Neural progenitor cell (in vitro differentiated cells): ENCODE data around the gene GPATCH4. TPM values are rescaled to one million over a fixed set of nuclear protein-coding genes. Genes with fewer than 3 reads are reported as not detected.

Experiments
- DNase-seq: peaks from one replicate; pipeline ENCODE4 v3.0.0-alpha.2; 2016; ENCODE audit warnings: low spot score
- H2AFZ ChIP-seq: fragments of 200-600 bp; sonication (generic); replicated peaks from 2 replicates; pipeline ENCODE4 v1.6.1; 2016; ENCODE audit warnings: antibody characterized with exemption
- H3F3A ChIP-seq: fragments of 200-600 bp; sonication (generic); 2 replicates; pipeline ENCODE4 v1.6.1; 2016; ENCODE audit warnings: antibody characterized with exemption, low read depth
- H3K27ac ChIP-seq: fragments of 200-600 bp; sonication (generic); 2 replicates; pipeline ENCODE4 v1.5.1; 2016; ENCODE audit warnings: mild to moderate bottlenecking
- H3K27me3 ChIP-seq: fragments of 200-600 bp; sonication (generic); 2 replicates; pipeline ENCODE4 v1.6.1; 2016; ENCODE audit warnings: mild to moderate bottlenecking, moderate library complexity
- H3K36me3 ChIP-seq: fragments of 200-600 bp; sonication (generic); 2 replicates; pipeline ENCODE4 v1.5.1; 2016
- H3K4me1 ChIP-seq: fragments of 200-600 bp; sonication (generic); 2 replicates; pipeline ENCODE4 v1.6.1; 2016; ENCODE audit warnings: mixed run types
- H3K4me2 ChIP-seq: fragments of 200-600 bp; sonication (generic); 2 replicates; pipeline ENCODE4 v1.6.1; 2016
- H3K4me3 ChIP-seq: fragments of 200-600 bp; sonication (generic); 2 replicates; pipeline ENCODE4 v1.5.1; 2016
- H3K79me2 ChIP-seq: fragments of 200-600 bp; sonication (generic); 2 replicates; pipeline ENCODE4 v1.6.1; 2016; ENCODE audit warnings: low read depth
- H3K9ac ChIP-seq: fragments of 200-600 bp; sonication (generic); 2 replicates; pipeline ENCODE4 v1.6.1; 2016
- H3K9me3 ChIP-seq: fragments of 200-600 bp; sonication (generic); 2 replicates; pipeline ENCODE4 v1.5.1; 2016; ENCODE audit warnings: low read depth
- H4K20me1 ChIP-seq: fragments of 200-600 bp; sonication (generic); 2 replicates; pipeline ENCODE4 v1.6.1; 2016; ENCODE audit warnings: low read depth
- H3K27ac Mint-ChIP-seq: 3 replicates; pipeline ENCODE4 v1.8.0; 2021; ENCODE audit warnings: mixed read lengths
- H3K27me3 Mint-ChIP-seq: 2 replicates; pipeline ENCODE4 v1.8.0; 2022; ENCODE audit warnings: low read depth, mild to moderate bottlenecking, inconsistent platforms, moderate library complexity, mixed read lengths; ENCODE audit not compliant: insufficient read depth
- H3K36me3 Mint-ChIP-seq: 3 replicates; pipeline ENCODE4 v1.8.0; 2021; ENCODE audit warnings: mixed read lengths
- H3K4me1 Mint-ChIP-seq: 3 replicates; pipeline ENCODE4 v1.8.0; 2021; ENCODE audit warnings: mixed read lengths
- H3K4me3 Mint-ChIP-seq: 3 replicates; pipeline ENCODE4 v1.8.0; 2021; ENCODE audit warnings: mild to moderate bottlenecking, moderate library complexity, mixed read lengths
- H3K9me3 Mint-ChIP-seq: 3 replicates; pipeline ENCODE4 v1.8.0; 2020; ENCODE audit warnings: mixed read lengths
- EZH2 ChIP-seq: fragments of 200-600 bp; sonication (generic); IDR thresholded peaks from 2 replicates; pipeline ENCODE4 v1.6.1; 2017; ENCODE audit warnings: antibody characterized with exemption, mild to moderate bottlenecking, moderate library complexity
- EZH2phosphoT487 ChIP-seq: fragments of 200-600 bp; sonication (generic); IDR thresholded peaks from 2 replicates; pipeline ENCODE4 v1.6.1; 2017; ENCODE audit warnings: antibody characterized with exemption
- total RNA-seq: library from RNA; depleted of rRNA; stranded (reverse); fragments of >200 nt; gene quantifications from 2 replicates; pipeline ENCODE4 v1.2.3, GENCODE V29; 2015; ENCODE audit warnings: low replicate concordance
- TF ChIP-seq, protein P1 (sequence below): fragments of 200-600 bp; sonication (generic); IDR thresholded peaks from 2 replicates; pipeline ENCODE4 v1.5.1; 2017; ENCODE audit warnings: antibody characterized with exemption, mild to moderate bottlenecking

The GPATCH4 gene
- total RNA-seq, 1 donor from 2014 or later: 17.2 TPM

DNA sequence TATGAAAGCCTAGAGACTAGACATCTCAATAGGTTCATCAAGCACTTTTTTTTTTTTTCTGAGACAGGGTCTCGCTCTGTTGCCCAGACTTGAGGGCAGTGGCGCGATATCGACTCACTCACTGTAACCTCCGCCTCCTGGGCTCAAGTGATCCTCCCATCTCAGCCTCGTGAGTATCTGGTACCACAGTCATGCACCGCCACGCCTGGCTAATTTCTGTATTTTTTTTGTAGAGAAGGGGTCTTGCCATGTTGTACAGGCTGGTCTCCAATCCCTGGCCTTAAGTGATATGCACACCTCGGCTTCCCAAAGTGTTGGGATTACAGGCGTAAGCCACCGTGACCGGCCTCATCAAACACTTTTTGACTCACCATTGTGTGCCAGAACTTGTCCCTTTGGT lies 613 bp upstream of the GPATCH4 start:
- TF ChIP-seq, protein P1, sequence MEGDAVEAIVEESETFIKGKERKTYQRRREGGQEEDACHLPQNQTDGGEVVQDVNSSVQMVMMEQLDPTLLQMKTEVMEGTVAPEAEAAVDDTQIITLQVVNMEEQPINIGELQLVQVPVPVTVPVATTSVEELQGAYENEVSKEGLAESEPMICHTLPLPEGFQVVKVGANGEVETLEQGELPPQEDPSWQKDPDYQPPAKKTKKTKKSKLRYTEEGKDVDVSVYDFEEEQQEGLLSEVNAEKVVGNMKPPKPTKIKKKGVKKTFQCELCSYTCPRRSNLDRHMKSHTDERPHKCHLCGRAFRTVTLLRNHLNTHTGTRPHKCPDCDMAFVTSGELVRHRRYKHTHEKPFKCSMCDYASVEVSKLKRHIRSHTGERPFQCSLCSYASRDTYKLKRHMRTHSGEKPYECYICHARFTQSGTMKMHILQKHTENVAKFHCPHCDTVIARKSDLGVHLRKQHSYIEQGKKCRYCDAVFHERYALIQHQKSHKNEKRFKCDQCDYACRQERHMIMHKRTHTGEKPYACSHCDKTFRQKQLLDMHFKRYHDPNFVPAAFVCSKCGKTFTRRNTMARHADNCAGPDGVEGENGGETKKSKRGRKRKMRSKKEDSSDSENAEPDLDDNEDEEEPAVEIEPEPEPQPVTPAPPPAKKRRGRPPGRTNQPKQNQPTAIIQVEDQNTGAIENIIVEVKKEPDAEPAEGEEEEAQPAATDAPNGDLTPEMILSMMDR: no peak
- TF ChIP-seq EZH2 (no peak), EZH2phosphoT487 (peak; percentile 9)
- peak overlapping the region; percentile 74 for H3K27ac Mint-ChIP-seq
- Histone ChIP-seq H3K4me1 (peaks cover 6% of the 10 kb centered on the region), H3K27ac (no peak overlapping the region), H3K36me3 (no peaks in the 10 kb centered on the region), H3K27me3 (no peaks in the 10 kb centered on the region), H3K79me2 (peaks cover 26% of the 10 kb centered on the region), H3K9me3 (no peaks in the 10 kb centered on the region), H4K20me1 (no peaks in the 10 kb centered on the region), H3K4me2 (peak overlapping the region; percentile 83), H3K9ac (peak overlapping the region; percentile 59), H2AFZ (peak overlapping the region; percentile 95), H3K4me3 (peak overlapping the region; percentile 76), H3F3A (peaks cover 21% of the 10 kb centered on the region)
- DNase-seq: no peak
- peak overlapping the region; percentile 98 for H3K4me3 Mint-ChIP-seq
- peaks cover 7% of the 10 kb centered on the region for H3K27me3 Mint-ChIP-seq
- no peaks in the 10 kb centered on the region for H3K9me3 Mint-ChIP-seq
- peaks cover 4% of the 10 kb centered on the region for H3K36me3 Mint-ChIP-seq
- peaks cover 22% of the 10 kb centered on the region for H3K4me1 Mint-ChIP-seq

DNA sequence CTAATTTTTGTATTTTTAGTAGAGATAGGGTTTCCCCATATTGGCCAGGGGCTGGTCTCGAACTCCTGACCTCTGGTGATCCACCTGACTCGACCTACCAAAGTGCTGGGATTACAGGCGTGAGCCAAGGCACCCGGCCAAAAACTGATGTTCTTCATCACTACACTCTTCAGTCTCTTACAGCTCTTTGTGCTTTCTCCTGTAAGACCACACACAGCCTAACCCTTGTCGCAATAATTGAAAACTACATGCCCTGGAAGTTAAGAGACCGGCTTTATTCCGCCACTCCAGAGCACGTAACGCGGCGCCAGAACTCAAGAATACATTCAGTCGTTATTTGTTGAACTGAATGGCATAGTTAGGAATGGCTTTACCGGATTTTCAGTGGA lies 552 bp downstream of the GPATCH4 start:
- H3K9ac ChIP-seq: peak overlapping the region; percentile 59
- no peaks in the 10 kb centered on the region for H3K9me3 ChIP-seq
- peaks cover 26% of the 10 kb centered on the region for H3K79me2 ChIP-seq
- H3K4me2 ChIP-seq: peak overlapping the region; percentile 83
- peak overlapping the region; percentile 98 for H3K4me3 Mint-ChIP-seq
- peaks cover 21% of the 10 kb centered on the region for H3F3A ChIP-seq
- TF ChIP-seq EZH2phosphoT487 (no peak), EZH2 (no peak)
- TF ChIP-seq, protein P1: no peak
- no peak overlapping the region for H3K27ac Mint-ChIP-seq
- peak overlapping the region; percentile 76 for H3K4me3 ChIP-seq
- H3K36me3 Mint-ChIP-seq: peaks cover 6% of the 10 kb centered on the region
- no peaks in the 10 kb centered on the region for H3K9me3 Mint-ChIP-seq
- H3K27ac ChIP-seq: peak overlapping the region; percentile 9
- H3K4me1 Mint-ChIP-seq: peaks cover 22% of the 10 kb centered on the region
- no peaks in the 10 kb centered on the region for H4K20me1 ChIP-seq
- H3K27me3 Mint-ChIP-seq: peaks cover 7% of the 10 kb centered on the region
- peaks cover 6% of the 10 kb centered on the region for H3K4me1 ChIP-seq
- no peaks in the 10 kb centered on the region for H3K27me3 ChIP-seq
- DNase-seq: peak; percentile 25
- peak overlapping the region; percentile 95 for H2AFZ ChIP-seq
- no peaks in the 10 kb centered on the region for H3K36me3 ChIP-seq

DNA sequence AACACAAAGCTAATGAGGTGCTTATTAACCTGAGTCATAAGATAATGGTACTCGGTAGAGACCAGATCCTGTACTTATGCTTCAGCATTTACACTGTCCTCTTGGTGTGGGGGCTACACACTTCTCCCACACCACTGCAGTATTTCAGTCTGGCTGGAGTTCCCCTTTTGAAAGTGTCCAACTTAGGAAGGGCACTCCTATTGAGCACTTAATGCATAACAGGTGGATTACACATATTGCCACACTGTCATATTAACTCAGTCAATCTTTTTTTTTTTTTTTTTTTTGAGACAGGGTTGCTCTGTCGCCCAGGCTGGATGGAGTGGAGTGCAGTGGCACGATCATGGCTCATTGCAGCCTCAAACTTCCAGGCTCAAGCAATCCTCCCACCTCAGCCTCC lies 1.5 kb downstream of the GPATCH4 start:
- Mint-ChIP-seq H3K27me3 (peaks cover 5% of the 10 kb centered on the region), H3K4me1 (peaks cover 28% of the 10 kb centered on the region), H3K9me3 (no peaks in the 10 kb centered on the region), H3K36me3 (peaks cover 13% of the 10 kb centered on the region), H3K27ac (no peak overlapping the region), H3K4me3 (peak overlapping the region; percentile 98)
- Histone ChIP-seq H3K79me2 (peaks cover 26% of the 10 kb centered on the region), H2AFZ (no peak overlapping the region), H3K9ac (no peak overlapping the region), H3K4me1 (peaks cover 6% of the 10 kb centered on the region), H3K27me3 (no peaks in the 10 kb centered on the region), H3K4me3 (peak overlapping the region; percentile 76), H3K4me2 (peak overlapping the region; percentile 83), H3K9me3 (no peaks in the 10 kb centered on the region), H4K20me1 (no peaks in the 10 kb centered on the region), H3K27ac (no peak overlapping the region), H3K36me3 (no peaks in the 10 kb centered on the region), H3F3A (peaks cover 25% of the 10 kb centered on the region)
- TF ChIP-seq EZH2phosphoT487: no peak
- TF ChIP-seq EZH2: no peak
- TF ChIP-seq, protein P1: no peak
- no peak for DNase-seq
